Activated T-cell treated with anti-CD3 and anti-CD28 coated beads, Interleukin-2, amount 50 U/mL, for 72 hours (primary cell): Measurements from ENCODE around the gene NR6A1. TPM values are rescaled to one million over a fixed set of nuclear protein-coding genes. Genes with fewer than 3 reads are reported as not detected.
A peak's percentile ranks its signal among the peaks of the same experiment; 100 is the strongest.

Experiments
- ATAC-seq, 2 donors: fragments of 150-1000 bp; cut with Tn5 transposase; replicated peaks in 1 of 2; 2 replicates each; pipeline ENCODE4 v1.10.0; 2021; ENCODE audit warnings: moderate library complexity in 2 of 2, mild to moderate bottlenecking in 1 of 2
- DNase-seq, 2 donors: peaks; one replicate each; pipeline ENCODE4 v3.0.0; 2021 to 2022; ENCODE audit warnings: mixed read lengths in 1 of 2
- H3K27ac Mint-ChIP-seq: one replicate; pipeline ENCODE4 v1.8.0; 2022; ENCODE audit warnings: mild to moderate bottlenecking, moderate library complexity, mixed read lengths
- H3K27me3 Mint-ChIP-seq: one replicate; pipeline ENCODE4 v1.8.0; 2022; ENCODE audit warnings: low read depth, mixed read lengths
- H3K36me3 Mint-ChIP-seq, 2 donors: one replicate each; pipeline ENCODE4 v1.8.0; 2022; ENCODE audit warnings: mixed read lengths in 2 of 2, mild to moderate bottlenecking in 1 of 2; ENCODE audit not compliant: insufficient read depth in 2 of 2
- H3K4me1 Mint-ChIP-seq: one replicate; pipeline ENCODE4 v1.8.0; 2022; ENCODE audit warnings: low read depth, mixed read lengths
- H3K4me3 Mint-ChIP-seq, 2 donors: one replicate each; pipeline ENCODE4 v1.8.0; 2022; ENCODE audit warnings: mild to moderate bottlenecking in 2 of 2, mixed read lengths in 2 of 2, moderate library complexity in 2 of 2
- H3K9me3 Mint-ChIP-seq, 2 donors: one replicate each; pipeline ENCODE4 v1.8.0; 2022; ENCODE audit warnings: mixed read lengths in 2 of 2
- total RNA-seq, 2 donors: library from RNA; stranded (reverse); gene quantifications; one replicate each; pipeline ENCODE4 v1.2.3, GENCODE V29; 2022

NR6A1 gene
- total RNA-seq: 1 to 10 TPM; 2.9 to 4.0 TPM

- peaks cover 5 to 6% of the 10 kb centered on the region in 2 donors for H3K36me3 Mint-ChIP-seq
- H3K9me3 Mint-ChIP-seq: no peaks in the 10 kb centered on the region
- ATAC-seq: peak; percentile 92
- H3K27ac Mint-ChIP-seq: peak within 1 kb of the TSS; percentile 94
- peak within 1 kb of the TSS; percentile 89 to 93 for H3K4me3 Mint-ChIP-seq
- H3K27me3 Mint-ChIP-seq: peaks cover 80% of the 10 kb centered on the region
- peaks cover 50% of the 10 kb centered on the region for H3K4me1 Mint-ChIP-seq
- peak; percentile 97 for DNase-seq
Measured at GRCh38 chr9:124771021-124771866, at the start of gene NR6A1. Gene NR6A1 (minus strand): TSS chr9:124771311.

- Mint-ChIP-seq H3K36me3 (no peaks in the 10 kb centered on the region), H3K27ac (no peak overlapping the region), H3K27me3 (peaks cover 18% of the 10 kb centered on the region), H3K4me3 (peak overlapping the region in 1 of 2 donors; percentile 36), H3K9me3 (no peaks in the 10 kb centered on the region), H3K4me1 (peaks cover 8% of the 10 kb centered on the region)
- ATAC-seq (peak; percentile 95 to 96), DNase-seq (peak; percentile 22 to 46)
Measured at GRCh38 chr9:124818431-124819281, 47.5 kb upstream of the NR6A1 start.

- H3K36me3 Mint-ChIP-seq: no peaks in the 10 kb centered on the region
Measured at GRCh38 chr9:124815601-124816000, 44.5 kb upstream of the NR6A1 start.

DNA sequence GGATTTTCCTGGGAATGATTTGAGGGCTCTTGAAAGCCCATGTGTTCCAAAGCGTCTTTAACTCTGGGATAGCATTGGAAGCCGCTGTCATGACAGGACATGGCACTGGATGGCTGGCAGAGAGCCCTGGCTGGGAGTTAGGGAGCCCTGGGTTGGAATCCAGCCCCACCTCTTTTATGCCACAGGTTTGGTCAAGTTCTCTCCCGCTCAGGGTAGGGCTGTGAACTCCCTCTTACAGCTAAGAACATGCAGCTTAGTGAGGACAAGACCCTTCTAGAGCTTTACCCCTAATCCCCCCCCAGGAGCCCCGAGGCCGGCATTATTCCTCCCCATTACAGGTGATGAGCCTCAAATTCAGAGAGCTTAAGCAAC, 43.0 kb upstream of the NR6A1 start:
- Mint-ChIP-seq H3K9me3 (no peaks in the 10 kb centered on the region), H3K36me3 (no peaks in the 10 kb centered on the region), H3K27ac (no peak overlapping the region), H3K4me1 (peaks cover 13% of the 10 kb centered on the region), H3K4me3 (no peak overlapping the region), H3K27me3 (peaks cover 18% of the 10 kb centered on the region)
- ATAC-seq (no peak), DNase-seq (no peak)

More at GRCh38 chr9:124815601-124816000, 44.5 kb upstream of the NR6A1 start:
- Mint-ChIP-seq H3K4me3 (no peak overlapping the region), H3K27me3 (peaks cover 18% of the 10 kb centered on the region), H3K4me1 (peaks cover 13% of the 10 kb centered on the region), H3K27ac (no peak overlapping the region), H3K9me3 (no peaks in the 10 kb centered on the region)
- no peak for ATAC-seq
- DNase-seq: no peak

DNA sequence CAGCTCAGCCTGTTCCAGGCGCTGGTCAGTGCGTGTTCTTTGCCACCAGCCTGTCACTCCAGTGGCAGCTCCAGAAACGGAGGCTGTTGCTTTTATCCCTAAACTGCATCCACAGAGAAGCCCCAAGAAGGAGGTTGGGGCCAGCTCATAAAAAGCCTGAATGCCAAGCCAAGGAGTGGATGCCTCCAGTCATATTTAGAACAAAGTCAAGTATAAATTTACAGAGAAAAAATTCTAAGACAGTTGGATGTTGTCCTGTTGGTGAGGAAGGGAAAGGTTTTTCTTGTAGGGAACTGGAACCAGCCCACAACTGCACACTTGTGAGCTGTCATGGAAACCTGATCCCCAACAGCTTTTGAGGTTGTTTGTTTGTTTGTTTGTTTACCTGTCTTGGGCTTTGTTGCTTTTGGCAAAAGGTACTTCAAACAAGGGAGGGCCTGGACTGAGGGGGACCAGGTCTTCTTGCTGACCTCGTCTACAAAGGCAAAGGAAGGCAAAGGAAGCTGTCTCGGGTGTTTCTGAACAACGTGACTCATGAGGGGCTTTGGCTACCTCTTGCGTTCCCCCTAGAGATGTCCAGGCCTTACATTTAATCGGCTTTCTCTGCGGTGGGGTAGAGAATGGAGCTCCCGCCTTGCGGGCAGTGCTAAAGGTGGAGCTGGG, 42.5 kb upstream of the NR6A1 start:
- ATAC-seq (no peak), DNase-seq (no peak)
- Mint-ChIP-seq H3K4me3 (no peak overlapping the region), H3K27ac (no peak overlapping the region), H3K36me3 (no peaks in the 10 kb centered on the region), H3K9me3 (no peaks in the 10 kb centered on the region), H3K4me1 (peaks cover 13% of the 10 kb centered on the region), H3K27me3 (peaks cover 18% of the 10 kb centered on the region)

GRCh38 chr9:124813041-124813440, 41.9 kb upstream of the NR6A1 start:
- H3K27me3 Mint-ChIP-seq: peaks cover 13% of the 10 kb centered on the region
- H3K4me1 Mint-ChIP-seq: peaks cover 7% of the 10 kb centered on the region
- no peaks in the 10 kb centered on the region for H3K36me3 Mint-ChIP-seq
- no peaks in the 10 kb centered on the region for H3K9me3 Mint-ChIP-seq
- ATAC-seq (no peak), DNase-seq (no peak)
- no peak overlapping the region for H3K4me3 Mint-ChIP-seq
- no peak overlapping the region for H3K27ac Mint-ChIP-seq

DNA sequence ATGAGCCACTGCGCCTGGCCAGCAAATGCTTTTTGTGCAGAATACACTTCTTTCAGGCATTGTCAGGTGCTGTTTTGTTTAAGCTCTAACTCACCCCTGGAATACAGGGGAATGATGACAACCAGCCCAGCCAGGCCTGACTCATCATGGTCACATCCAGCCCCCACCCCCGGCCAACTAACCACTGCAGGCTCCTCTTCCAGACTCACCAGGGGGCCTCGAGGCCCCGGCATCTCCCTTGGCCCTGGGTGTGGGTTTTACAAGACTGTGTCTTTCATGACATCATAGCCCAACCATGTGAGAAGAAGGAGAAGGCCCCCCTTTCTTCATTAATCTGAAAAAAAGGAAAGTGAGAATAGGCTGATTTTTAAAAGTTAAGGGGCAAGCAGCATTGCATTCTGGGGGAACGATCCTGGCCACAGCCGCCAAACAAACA, 41.3 kb upstream of the NR6A1 start:
- Mint-ChIP-seq H3K9me3 (no peaks in the 10 kb centered on the region), H3K4me1 (peaks cover 5% of the 10 kb centered on the region), H3K27ac (no peak overlapping the region), H3K36me3 (no peaks in the 10 kb centered on the region), H3K4me3 (no peak overlapping the region), H3K27me3 (peaks cover 10% of the 10 kb centered on the region)
- ATAC-seq: no peak
- DNase-seq: no peak

DNA sequence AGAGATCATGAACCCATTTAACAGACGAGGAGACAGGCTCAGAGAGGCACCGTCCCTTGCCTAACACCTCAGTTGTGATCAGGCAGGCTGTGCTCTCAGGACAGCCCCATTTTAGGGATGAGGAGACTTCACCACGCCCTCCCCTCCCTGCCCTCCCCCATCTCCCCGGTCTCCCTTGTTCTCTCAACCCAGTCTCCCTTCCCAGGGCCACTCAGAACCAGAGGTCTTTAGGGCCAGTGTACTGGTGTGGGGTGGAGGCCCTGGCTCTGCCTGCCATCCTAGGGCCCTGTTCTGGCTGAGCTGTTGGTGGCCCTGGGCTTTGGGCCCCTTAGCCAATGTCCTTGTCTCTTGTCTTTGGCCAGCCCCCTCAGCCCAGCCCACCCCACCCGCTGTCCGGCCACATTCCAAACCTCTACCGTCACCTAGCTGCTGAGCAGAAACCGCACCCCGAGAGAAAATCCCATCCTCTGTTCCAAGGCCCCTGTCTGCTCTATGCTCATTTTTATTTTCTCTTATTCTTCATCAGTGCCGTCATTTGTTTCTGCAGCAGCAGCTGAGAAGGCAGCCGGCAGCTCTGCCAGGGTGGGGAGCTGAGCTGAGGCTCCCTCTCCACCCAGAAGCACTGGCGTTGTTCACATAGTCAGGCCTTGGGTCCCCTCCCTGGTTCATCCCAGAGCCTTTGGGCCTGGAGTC, 39.7 kb upstream of the NR6A1 start:
- Mint-ChIP-seq H3K9me3 (no peaks in the 10 kb centered on the region), H3K4me1 (peaks cover 5% of the 10 kb centered on the region), H3K4me3 (no peak overlapping the region), H3K27me3 (no peaks in the 10 kb centered on the region), H3K36me3 (no peaks in the 10 kb centered on the region), H3K27ac (no peak overlapping the region)
- ATAC-seq (no peak), DNase-seq (no peak)

- Mint-ChIP-seq H3K27me3 (no peaks in the 10 kb centered on the region), H3K27ac (no peak overlapping the region), H3K36me3 (no peaks in the 10 kb centered on the region), H3K4me3 (no peak overlapping the region), H3K9me3 (no peaks in the 10 kb centered on the region), H3K4me1 (peaks cover 5% of the 10 kb centered on the region)
- ATAC-seq (no peak), DNase-seq (no peak)
Measured at GRCh38 chr9:124809741-124810500, 38.8 kb upstream of the NR6A1 start.

GRCh38 chr9:124809211-124809610, 38.1 kb upstream of the NR6A1 start:
- H3K4me3 Mint-ChIP-seq: no peak overlapping the region
- no peaks in the 10 kb centered on the region for H3K27me3 Mint-ChIP-seq
- peaks cover 5% of the 10 kb centered on the region for H3K4me1 Mint-ChIP-seq
- H3K36me3 Mint-ChIP-seq: no peaks in the 10 kb centered on the region
- H3K27ac Mint-ChIP-seq: no peak overlapping the region
- DNase-seq (no peak), ATAC-seq (no peak)
- H3K9me3 Mint-ChIP-seq: no peaks in the 10 kb centered on the region

GRCh38 chr9:124808246-124808956, 37.3 kb upstream of the NR6A1 start:
- no peaks in the 10 kb centered on the region for H3K36me3 Mint-ChIP-seq
- ATAC-seq (no peak), DNase-seq (no peak)
- H3K4me3 Mint-ChIP-seq: no peak overlapping the region
- no peaks in the 10 kb centered on the region for H3K9me3 Mint-ChIP-seq
- peaks cover 5% of the 10 kb centered on the region for H3K4me1 Mint-ChIP-seq
- H3K27me3 Mint-ChIP-seq: no peaks in the 10 kb centered on the region
- H3K27ac Mint-ChIP-seq: no peak overlapping the region
